GM23248 (cell line): ENCODE results near the gene FAM76B. TPM values are rescaled to one million over a fixed set of nuclear protein-coding genes. Genes with fewer than 3 reads are reported as not detected.

Source experiments
- DNase-seq: peaks from one replicate; pipeline ENCODE4 v3.0.0-alpha.2; 2015
- H2AFZ ChIP-seq: fragments of 200-600 bp; sonication (generic); 2 replicates; pipeline ENCODE4 v1.6.1; 2016; ENCODE audit warnings: antibody characterized with exemption
- H3F3A ChIP-seq: fragments of 200-600 bp; sonication (generic); 2 replicates; pipeline ENCODE4 v1.6.1; 2016; ENCODE audit warnings: mild to moderate bottlenecking, antibody characterized with exemption, mixed run types; ENCODE audit not compliant: insufficient read depth
- H3K27ac ChIP-seq: fragments of 200-600 bp; sonication (generic); 2 replicates; pipeline ENCODE4 v1.5.1; 2016; ENCODE audit warnings: mild to moderate bottlenecking
- H3K27me3 ChIP-seq: fragments of 200-600 bp; sonication (generic); replicated peaks from 2 replicates; pipeline ENCODE4 v1.6.1; 2016; ENCODE audit warnings: mild to moderate bottlenecking; ENCODE audit not compliant: insufficient read depth
- H3K36me3 ChIP-seq: fragments of 200-600 bp; sonication (generic); 2 replicates; pipeline ENCODE4 v1.6.1; 2016; ENCODE audit warnings: low read depth, mild to moderate bottlenecking
- H3K4me1 ChIP-seq: fragments of 200-600 bp; sonication (generic); 2 replicates; pipeline ENCODE4 v1.6.1; 2016; ENCODE audit warnings: mild to moderate bottlenecking; ENCODE audit not compliant: insufficient read depth
- H3K4me2 ChIP-seq: fragments of 200-600 bp; sonication (generic); one replicate; pipeline ENCODE4 v1.6.1; 2016; ENCODE audit warnings: mild to moderate bottlenecking; ENCODE audit not compliant: unreplicated experiment
- H3K4me3 ChIP-seq: fragments of 200-600 bp; sonication (generic); 2 replicates; pipeline ENCODE4 v1.5.1; 2016; ENCODE audit warnings: mild to moderate bottlenecking
- H3K79me2 ChIP-seq: fragments of 200-600 bp; sonication (generic); 2 replicates; pipeline ENCODE4 v1.6.1; 2016; ENCODE audit warnings: mild to moderate bottlenecking; ENCODE audit not compliant: insufficient read depth
- H3K9ac ChIP-seq: fragments of 200-600 bp; sonication (generic); 2 replicates; pipeline ENCODE4 v1.6.1; 2016; ENCODE audit warnings: mild to moderate bottlenecking
- H3K9me2 ChIP-seq: fragments of 200-600 bp; sonication (generic); 2 replicates; pipeline ENCODE4 v1.6.1; 2016; ENCODE audit warnings: mixed run types, mild to moderate bottlenecking, moderate library complexity; ENCODE audit not compliant: insufficient read depth
- H3K9me3 ChIP-seq: fragments of 200-600 bp; sonication (generic); one replicate; pipeline ENCODE4 v1.6.1; 2017; ENCODE audit warnings: low read depth
- H4K20me1 ChIP-seq: fragments of 200-600 bp; sonication (generic); 2 replicates; pipeline ENCODE4 v1.6.0; 2016; ENCODE audit not compliant: insufficient read depth
- EZH2 ChIP-seq: fragments of 200-600 bp; sonication (generic); IDR thresholded peaks from 2 replicates; pipeline ENCODE4 v1.6.1; 2018; ENCODE audit warnings: antibody characterized with exemption, mild to moderate bottlenecking; ENCODE audit not compliant: insufficient read depth, poor library complexity, severe bottlenecking
- EZH2phosphoT487 ChIP-seq: fragments of 200-600 bp; sonication (generic); IDR thresholded peaks from 2 replicates; pipeline ENCODE4 v1.6.1; 2018; ENCODE audit warnings: antibody characterized with exemption, moderate library complexity, mild to moderate bottlenecking, low read depth; ENCODE audit not compliant: insufficient read depth
- WGBS, 2 experiments: methylation state at CpG; one replicate each; pipeline ENCODE4 v1.1.6; 2015 to 2017; ENCODE audit warnings: low lambda C conversion rate in 2 of 2, low coverage in 1 of 2; ENCODE audit errors: missing lambda C conversion rate in 2 of 2; 5-methylcytosine and 5-hydroxymethylcytosine counted together
- in situ Hi-C: fragments of 300-500 bp; cut with MboI; formaldehyde crosslinking; loops from 2 replicates; pipeline ENCODE4 v1.15.0; 2020
- polyA plus RNA-seq: library from polyadenylated mRNA; unstranded; fragments of >200 nt; fragmentation: Nextera tagmentation; extraction: Ambion mirVana; gene quantifications from 2 replicates; pipeline ENCODE4 v1.2.1, GENCODE V29; 2016
- total RNA-seq: library from RNA; depleted of rRNA; stranded (reverse); fragments of >200 nt; shearing (Covaris generic); gene quantifications from 2 replicates; pipeline ENCODE4 v1.2.3, GENCODE V29; 2014

The FAM76B gene
- total and polyA plus RNA-seq, 2 experiments from 2014 or later: 8.0 to 10.4 TPM

DNA sequence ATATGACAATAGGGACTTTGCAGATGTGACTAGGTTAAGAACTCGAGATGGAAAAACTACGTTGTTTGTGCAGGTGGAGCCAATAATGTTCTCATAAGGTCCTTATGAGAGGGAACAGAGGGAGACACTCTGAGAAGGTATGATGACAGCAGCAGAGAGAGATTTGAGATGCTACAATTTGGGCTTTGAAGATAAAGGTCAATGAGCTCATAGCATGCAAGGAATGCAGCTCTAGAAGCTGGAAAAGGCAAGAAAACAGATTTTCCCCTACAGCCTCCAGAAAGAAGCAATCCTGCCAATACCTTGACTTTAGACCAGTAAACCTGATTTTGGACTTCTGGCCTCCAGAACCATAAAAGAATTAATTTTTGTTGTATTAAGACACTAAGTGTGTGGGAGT is 21.1 kb downstream of the FAM76B start:
- H3K9ac ChIP-seq: no peak overlapping the region
- in situ Hi-C loops: loop anchor here (10.0 kb wide), 2 partner anchors 614 to 694 kb away; no protein-coding TSS in a partner anchor
- no peaks in the 10 kb centered on the region for H3K79me2 ChIP-seq
- TF ChIP-seq EZH2 (no peak), EZH2phosphoT487 (no peak)
- peaks cover 23% of the 10 kb centered on the region for H3K4me1 ChIP-seq
- H3K36me3 ChIP-seq: peaks cover 27% of the 10 kb centered on the region
- no peaks in the 10 kb centered on the region for H3K9me3 ChIP-seq
- 0 out of 2 replicates have a peak overlapping the region, but pooled peaks have one; percentile 3 for H3K27ac ChIP-seq
- peaks cover 39% of the 10 kb centered on the region for H3F3A ChIP-seq
- no peak overlapping the region for H3K4me3 ChIP-seq
- H3K27me3 ChIP-seq: no peaks in the 10 kb centered on the region
- H3K4me2 ChIP-seq: no peak overlapping the region
- no peaks in the 10 kb centered on the region for H4K20me1 ChIP-seq
- WGBS, 2 experiments: 60 to 86% methylated on average over 2 of the region's 2 CpGs
- no peak overlapping the region for H2AFZ ChIP-seq
- H3K9me2 ChIP-seq: no peaks in the 10 kb centered on the region
- peak; percentile 46 for DNase-seq

DNA sequence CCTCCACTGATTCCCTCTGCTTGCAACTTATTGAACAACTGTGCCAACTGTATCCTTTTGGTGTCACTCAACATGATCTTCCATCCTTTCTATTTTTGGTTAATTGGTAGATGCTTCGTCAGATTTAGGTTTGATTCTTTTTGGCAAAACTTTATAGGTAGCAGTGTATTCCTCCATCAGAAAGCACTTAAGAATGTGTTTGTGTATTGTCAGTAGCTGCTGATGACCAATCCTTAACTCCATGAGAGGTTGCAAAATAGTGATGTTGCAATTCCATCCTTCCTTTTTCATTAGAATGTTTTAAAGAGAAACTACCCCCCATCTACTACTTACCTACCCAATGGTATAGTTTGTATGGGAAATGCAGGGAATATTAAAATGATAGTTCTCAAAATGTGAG is 22.1 kb downstream of the FAM76B start:
- no peak overlapping the region for H3K9ac ChIP-seq

DNA sequence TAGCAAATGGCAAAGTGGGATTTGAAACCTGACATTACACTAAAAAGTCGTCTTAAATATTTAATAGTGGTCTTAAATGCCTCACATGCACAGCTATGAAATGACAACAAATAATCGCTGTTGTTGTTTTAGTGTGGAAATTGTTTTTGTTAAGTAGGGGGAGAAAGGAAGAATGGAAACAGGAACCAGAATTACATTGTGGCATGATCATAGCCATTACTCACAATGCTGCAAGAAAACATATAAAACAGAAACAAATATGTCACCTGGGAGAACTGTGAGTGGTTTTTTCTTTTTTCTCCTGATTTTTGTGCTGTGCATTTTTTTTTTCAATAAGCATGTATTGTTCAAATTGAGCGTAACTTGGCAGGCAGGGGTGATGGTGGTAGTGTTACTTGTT is 22.9 kb downstream of the FAM76B start:
- no peak for DNase-seq
- no peaks in the 10 kb centered on the region for H3K9me3 ChIP-seq
- TF ChIP-seq EZH2phosphoT487 (no peak), EZH2 (no peak)
- H3K9me2 ChIP-seq: no peaks in the 10 kb centered on the region
- H3K27me3 ChIP-seq: no peaks in the 10 kb centered on the region
- no peak overlapping the region for H3K27ac ChIP-seq
- in situ Hi-C loops: loop anchor here (10.0 kb wide), 2 partner anchors 612 to 692 kb away; no protein-coding TSS in a partner anchor
- no peak overlapping the region for H3K4me2 ChIP-seq
- no peaks in the 10 kb centered on the region for H3K79me2 ChIP-seq
- no peak overlapping the region for H2AFZ ChIP-seq
- peaks cover 11% of the 10 kb centered on the region for H3K36me3 ChIP-seq
- H3K4me1 ChIP-seq: peaks cover 23% of the 10 kb centered on the region
- no peak overlapping the region for H3K4me3 ChIP-seq
- no peak overlapping the region for H3K9ac ChIP-seq
- H3F3A ChIP-seq: peaks cover 39% of the 10 kb centered on the region
- no peaks in the 10 kb centered on the region for H4K20me1 ChIP-seq
- WGBS, 2 experiments: 80 to 82% methylated on average over 3 of the region's 3 CpGs

More for the DNA sequence above, 22.1 kb downstream of the FAM76B start:
- H3K4me3 ChIP-seq: no peak overlapping the region
- H3K9me2 ChIP-seq: no peaks in the 10 kb centered on the region
- no peaks in the 10 kb centered on the region for H3K79me2 ChIP-seq
- H2AFZ ChIP-seq: no peak overlapping the region
- H3K27me3 ChIP-seq: no peaks in the 10 kb centered on the region
- peaks cover 39% of the 10 kb centered on the region for H3F3A ChIP-seq
- H3K36me3 ChIP-seq: peaks cover 19% of the 10 kb centered on the region
- in situ Hi-C loops: loop anchor here (10.0 kb wide), 2 partner anchors 613 to 693 kb away; no protein-coding TSS in a partner anchor
- H3K4me2 ChIP-seq: peak overlapping the region; percentile 56
- TF ChIP-seq EZH2phosphoT487: no peak
- no peak for TF ChIP-seq EZH2
- WGBS, 2 experiments: 3 to 4% methylated on average over 1 of the region's 1 CpG
- peak overlapping the region; percentile 24 for H3K27ac ChIP-seq
- H3K4me1 ChIP-seq: peaks cover 23% of the 10 kb centered on the region
- H3K9me3 ChIP-seq: no peaks in the 10 kb centered on the region
- DNase-seq: peak; percentile 83
- H4K20me1 ChIP-seq: no peaks in the 10 kb centered on the region

DNA sequence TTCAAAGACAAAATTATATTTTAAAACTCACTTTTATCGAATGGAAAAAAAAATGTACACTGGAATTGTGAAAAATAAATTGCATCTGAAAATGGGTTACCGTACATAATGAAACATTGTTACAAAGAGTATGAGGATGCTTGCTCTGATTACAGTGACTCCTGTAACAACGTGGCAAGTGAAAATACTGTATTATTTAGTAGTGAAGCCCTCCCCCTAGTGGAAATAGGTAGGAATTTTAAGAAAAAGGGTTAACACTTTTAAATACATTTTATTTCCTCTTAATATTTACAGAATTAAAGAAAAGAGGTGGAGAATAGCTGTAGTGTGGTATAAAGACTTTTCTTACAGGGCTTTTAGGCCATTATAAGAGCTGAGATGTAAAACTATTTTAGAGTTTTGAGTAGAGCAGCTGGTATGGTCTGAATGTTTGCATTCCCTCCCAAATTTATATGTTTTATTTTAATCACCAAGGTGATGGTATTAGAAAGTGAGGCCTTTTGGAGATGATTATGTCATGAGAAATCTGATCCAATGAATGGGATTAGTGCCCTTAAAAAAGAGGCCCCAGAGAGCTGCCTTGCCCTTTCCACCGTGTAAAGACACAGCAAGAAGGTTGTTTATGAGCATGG is 25.2 kb downstream of the FAM76B start:
- Histone ChIP-seq H3K9ac (no peak overlapping the region), H3K9me2 (no peaks in the 10 kb centered on the region), H3F3A (peaks cover 24% of the 10 kb centered on the region), H2AFZ (no peak overlapping the region), H3K4me3 (no peak overlapping the region), H3K9me3 (no peaks in the 10 kb centered on the region), H3K27me3 (no peaks in the 10 kb centered on the region), H4K20me1 (no peaks in the 10 kb centered on the region), H3K4me2 (no peak overlapping the region), H3K79me2 (no peaks in the 10 kb centered on the region), H3K36me3 (no peaks in the 10 kb centered on the region), H3K27ac (no peak overlapping the region), H3K4me1 (peaks cover 23% of the 10 kb centered on the region)
- no peak for TF ChIP-seq EZH2
- no peak for TF ChIP-seq EZH2phosphoT487
- 14% methylated on average over 4 of the region's 4 CpGs for WGBS, 2 experiments
- in situ Hi-C loops: loop anchor here (10.0 kb wide), 2 partner anchors 610 to 690 kb away; no protein-coding TSS in a partner anchor
- DNase-seq: peak; percentile 84
